GM12891 (cell line): ENCODE data around the gene NDST4.

Experiments
- PAX5 ChIP-seq: IDR thresholded peaks from 2 replicates; pipeline ENCODE4 v1.6.1; 2011; ENCODE audit warnings: low read length, moderate library complexity, mild to moderate bottlenecking; ENCODE audit not compliant: insufficient read depth, severe bottlenecking
- POLR2A ChIP-seq: IDR thresholded peaks from 2 replicates; pipeline ENCODE4 v1.6.1; 2011; ENCODE audit warnings: low read depth, low read length, control low read depth
- POLR2AphosphoS5 ChIP-seq: IDR thresholded peaks from 2 replicates; pipeline ENCODE4 v1.6.1; 2011; ENCODE audit warnings: low read depth, low read length, control low read depth
- POU2F2 ChIP-seq: IDR thresholded peaks from 2 replicates; pipeline ENCODE4 v1.6.1; 2011; ENCODE audit warnings: low read depth, mild to moderate bottlenecking, control low read depth, low read length, moderate library complexity
- SPI1 ChIP-seq: IDR thresholded peaks from 2 replicates; pipeline ENCODE4 v1.6.1; 2011; ENCODE audit warnings: low read depth, low read length, control low read depth
- TAF1 ChIP-seq: IDR thresholded peaks from 2 replicates; pipeline ENCODE4 v1.6.1; 2011; ENCODE audit warnings: low read depth, low read length, control low read depth

GRCh38 chr4:114857831-114858230 is 255.6 kb downstream of the NDST4 start:
- TF ChIP-seq POLR2A (no peak), POLR2AphosphoS5 (no peak), PAX5 (no peak), TAF1 (no peak), POU2F2 (no peak), SPI1 (no peak)
